Measurements from ENCODE around the gene TSPYL1. TPM values are rescaled to one million over a fixed set of nuclear protein-coding genes. Genes with fewer than 3 reads are reported as not detected.
A peak's percentile ranks its signal among the peaks of the same experiment; 100 is the strongest.

Gene TSPYL1
- total RNA-seq, 1 experiment from 2014 or later = 131 TPM

- DNase-seq (ENCODE audit: low spot score) = peak; percentile 63
- in situ Hi-C loops (cut with HindIII; ENCODE audit: low sequenced_read_pairs) = no loop called here
These were observed 11.0 kb downstream of the TSPYL1 start for GRCh38 chr6:116268589-116269293.

GRCh38 chr6:116267836-116268588 lies 11.7 kb downstream of the TSPYL1 start:
- DNase-seq (ENCODE audit: low spot score) = no peak
- in situ Hi-C loops (cut with HindIII; ENCODE audit: low sequenced_read_pairs) = no loop called here

GRCh38 chr6:116266803-116267202 lies 12.9 kb downstream of the TSPYL1 start:
- in situ Hi-C loops (cut with HindIII; ENCODE audit: low sequenced_read_pairs) = no loop called here
- no peak for DNase-seq (ENCODE audit: low spot score)

GRCh38 chr6:116265041-116265829 lies 14.5 kb downstream of the TSPYL1 start:
- in situ Hi-C loops (cut with HindIII; ENCODE audit: low sequenced_read_pairs) = no loop called here
- no peak for DNase-seq (ENCODE audit: low spot score)

GRCh38 chr6:116263353-116263752 lies 16.4 kb downstream of the TSPYL1 start:
- DNase-seq (ENCODE audit: low spot score) = no peak
- in situ Hi-C loops (cut with HindIII; ENCODE audit: low sequenced_read_pairs) = no loop called here

- in situ Hi-C loops (cut with HindIII; ENCODE audit: low sequenced_read_pairs) = no loop called here
- DNase-seq (ENCODE audit: low spot score) = no peak
These were observed 21.2 kb downstream of the TSPYL1 start for GRCh38 chr6:116258520-116258919.

- in situ Hi-C loops (cut with HindIII; ENCODE audit: low sequenced_read_pairs) = no loop called here
These were observed 23.0 kb downstream of the TSPYL1 start for GRCh38 chr6:116256694-116257093.

GRCh38 chr6:116255246-116255800 lies 24.4 kb downstream of the TSPYL1 start:
- no peak for DNase-seq (ENCODE audit: low spot score)
- in situ Hi-C loops (cut with HindIII; ENCODE audit: low sequenced_read_pairs) = no loop called here

More at GRCh38 chr6:116256694-116257093, 23.0 kb downstream of the TSPYL1 start:
- DNase-seq (ENCODE audit: low spot score) = no peak

- in situ Hi-C loops (cut with HindIII; ENCODE audit: low sequenced_read_pairs) = no loop called here
- no peak for DNase-seq (ENCODE audit: low spot score)
These were observed 25.3 kb downstream of the TSPYL1 start for GRCh38 chr6:116254297-116255056.

- DNase-seq (ENCODE audit: low spot score) = peak; percentile 98
- in situ Hi-C loops (cut with HindIII; ENCODE audit: low sequenced_read_pairs) = no loop called here
These were observed 26.0 kb downstream of the TSPYL1 start, which contains the start of gene TSPYL4 for GRCh38 chr6:116253505-116254296. TSS of gene TSPYL4 (minus strand) at chr6:116254075. CDS start at chr6:116254008, 67 bp downstream.

GRCh38 chr6:116253188-116253504 lies 26.6 kb downstream of the TSPYL1 start:
- no peak for DNase-seq (ENCODE audit: low spot score)
- in situ Hi-C loops (cut with HindIII; ENCODE audit: low sequenced_read_pairs) = no loop called here

GRCh38 chr6:116251568-116252384 lies 28.0 kb downstream of the TSPYL1 start:
- in situ Hi-C loops (cut with HindIII; ENCODE audit: low sequenced_read_pairs) = no loop called here
- peak; percentile 45 for DNase-seq (ENCODE audit: low spot score)

- DNase-seq (ENCODE audit: low spot score) = peak; percentile 38
- in situ Hi-C loops (cut with HindIII; ENCODE audit: low sequenced_read_pairs) = no loop called here
These were observed 31.2 kb downstream of the TSPYL1 start for GRCh38 chr6:116248577-116248976.

GRCh38 chr6:116247285-116247684 lies 32.4 kb downstream of the TSPYL1 start:
- DNase-seq (ENCODE audit: low spot score) = no peak
- in situ Hi-C loops (cut with HindIII; ENCODE audit: low sequenced_read_pairs) = no loop called here

GRCh38 chr6:116246089-116246488 lies 33.6 kb downstream of the TSPYL1 start:
- in situ Hi-C loops (cut with HindIII; ENCODE audit: low sequenced_read_pairs) = no loop called here
- no peak for DNase-seq (ENCODE audit: low spot score)

- DNase-seq (ENCODE audit: low spot score) = no peak
- in situ Hi-C loops (cut with HindIII; ENCODE audit: low sequenced_read_pairs) = no loop called here
These were observed 35.4 kb downstream of the TSPYL1 start for GRCh38 chr6:116244284-116244683.

- in situ Hi-C loops (cut with HindIII; ENCODE audit: low sequenced_read_pairs) = no loop called here
- DNase-seq (ENCODE audit: low spot score) = peak; percentile 71
These were observed 39.9 kb downstream of the TSPYL1 start for GRCh38 chr6:116239856-116240255.

Data from G401 (cell line).